Activated CD4-positive, alpha-beta T cell treated with anti-CD3 and anti-CD28 coated beads, Interleukin-2, amount 50 U/mL, for 16 hours (primary cell): ENCODE data around the gene EEF2K.

Experiments used
- DNase-seq: peaks from one replicate; pipeline ENCODE4 v3.0.0-alpha.2; 2020

EEF2K gene

GRCh38 chr16:22253272-22253671, 47.2 kb downstream of the EEF2K start:
- DNase-seq: no peak

GRCh38 chr16:22255335-22255734, 49.3 kb downstream of the EEF2K start:
- DNase-seq: no peak

GRCh38 chr16:22257440-22257839, 51.4 kb downstream of the EEF2K start:
- no peak for DNase-seq

GRCh38 chr16:22260490-22260889, 54.4 kb downstream of the EEF2K start:
- no peak for DNase-seq

GRCh38 chr16:22262460-22262859, 56.4 kb downstream of the EEF2K start:
- peak; percentile 40 for DNase-seq

GRCh38 chr16:22264786-22265185, 58.7 kb downstream of the EEF2K start:
- DNase-seq: no peak

- no peak for DNase-seq
These were observed 59.3 kb downstream of the EEF2K start for GRCh38 chr16:22265351-22265750.

GRCh38 chr16:22266546-22266945, 60.5 kb downstream of the EEF2K start:
- no peak for DNase-seq

- no peak for DNase-seq
These were observed 61.7 kb downstream of the EEF2K start for GRCh38 chr16:22267764-22268163.

GRCh38 chr16:22270525-22270924, 64.4 kb downstream of the EEF2K start:
- DNase-seq: no peak

- no peak for DNase-seq
These were observed 67.0 kb downstream of the EEF2K start for GRCh38 chr16:22272870-22273650.

GRCh38 chr16:22274916-22275315, 68.8 kb downstream of the EEF2K start:
- DNase-seq: no peak

GRCh38 chr16:22278441-22279230, 72.6 kb downstream of the EEF2K start:
- DNase-seq: no peak

GRCh38 chr16:22282254-22282892, 76.3 kb downstream of the EEF2K start:
- DNase-seq: no peak

GRCh38 chr16:22284637-22285036, 78.6 kb downstream of the EEF2K start:
- no peak for DNase-seq

- no peak for DNase-seq
These were observed 79.0 kb downstream of the EEF2K start for GRCh38 chr16:22285080-22285479.

GRCh38 chr16:22291020-22291419, 84.9 kb downstream of the EEF2K start:
- no peak for DNase-seq

GRCh38 chr16:22291860-22292318, 85.8 kb downstream of the EEF2K start:
- DNase-seq: no peak

- DNase-seq: no peak
These were observed 86.2 kb downstream of the EEF2K start for GRCh38 chr16:22292320-22292719.

GRCh38 chr16:22293137-22294106, 87.3 kb downstream of the EEF2K start:
- no peak for DNase-seq

GRCh38 chr16:22296225-22297113, 90.4 kb downstream of the EEF2K start:
- peak; percentile 12 for DNase-seq
